Measurements from ENCODE around the gene BMP8B.
"Not testable (repeated sequence)": the region's sequence is repeated elsewhere in the genome, so short reads cannot be mapped to it uniquely, and the experiment has no call there.

DNA sequence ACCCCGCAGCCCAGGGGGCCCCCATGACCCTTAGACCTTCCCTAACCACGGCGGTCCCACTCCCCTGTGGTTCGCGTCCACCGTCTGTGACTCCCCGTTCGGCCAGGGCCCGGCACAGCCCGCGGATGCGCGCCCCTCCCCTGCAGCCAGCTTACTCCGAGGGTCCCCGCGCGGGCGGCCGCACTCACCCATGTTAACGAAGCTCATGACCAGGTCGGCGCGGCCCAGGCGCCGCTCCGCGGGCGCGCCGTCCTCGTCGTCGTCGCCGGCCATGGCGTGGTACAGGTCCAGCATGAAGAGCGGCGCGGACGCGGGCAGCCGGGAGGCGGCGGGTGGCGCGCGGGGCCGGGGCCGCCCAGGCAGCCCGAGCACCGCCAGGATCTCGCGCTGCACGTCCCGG is 701 bp downstream of the BMP8B start:
- TF ChIP-seq RARB (CRISPR knock-in tag; IDR thresholded peaks at IDR 0.05); GATA3 (IDR thresholded peaks at IDR 0.05; ENCODE audit: borderline replicate concordance): not testable (repeated sequence)
